Stimulated activated effector memory CD8-positive, alpha-beta T cell treated with anti-CD3 and anti-CD28 coated beads, Interleukin-12 subunit alpha, Interleukin-12 subunit beta, amount 100 ng/mL, for 72 hours (primary cell): Measurements from ENCODE around the gene IL25.
"Not testable (repeated sequence)": the region's sequence is repeated elsewhere in the genome, so short reads cannot be mapped to it uniquely, and the experiment has no call there.

Experiments used
- ATAC-seq: fragments of 150-1000 bp; cut with Tn5 transposase; 2 replicates; pipeline ENCODE4 v1.10.0; 2021
- DNase-seq, 2 donors: peaks; one replicate each; pipeline ENCODE4 v3.0.0; 2021 to 2022; ENCODE audit warnings: low spot score in 2 of 2
- H3K27ac Mint-ChIP-seq: one replicate; pipeline ENCODE4 v1.8.0; 2022; ENCODE audit warnings: mild to moderate bottlenecking, mixed read lengths
- H3K36me3 Mint-ChIP-seq: one replicate; pipeline ENCODE4 v1.8.0; 2022; ENCODE audit warnings: mild to moderate bottlenecking, mixed read lengths
- H3K4me1 Mint-ChIP-seq: one replicate; pipeline ENCODE4 v1.8.0; 2022; ENCODE audit warnings: mixed read lengths
- H3K4me3 Mint-ChIP-seq: one replicate; pipeline ENCODE4 v1.8.0; 2022; ENCODE audit warnings: mild to moderate bottlenecking, mixed read lengths
- H3K9me3 Mint-ChIP-seq: one replicate; pipeline ENCODE4 v1.8.0; 2022; ENCODE audit warnings: mixed read lengths

The IL25 gene

DNA sequence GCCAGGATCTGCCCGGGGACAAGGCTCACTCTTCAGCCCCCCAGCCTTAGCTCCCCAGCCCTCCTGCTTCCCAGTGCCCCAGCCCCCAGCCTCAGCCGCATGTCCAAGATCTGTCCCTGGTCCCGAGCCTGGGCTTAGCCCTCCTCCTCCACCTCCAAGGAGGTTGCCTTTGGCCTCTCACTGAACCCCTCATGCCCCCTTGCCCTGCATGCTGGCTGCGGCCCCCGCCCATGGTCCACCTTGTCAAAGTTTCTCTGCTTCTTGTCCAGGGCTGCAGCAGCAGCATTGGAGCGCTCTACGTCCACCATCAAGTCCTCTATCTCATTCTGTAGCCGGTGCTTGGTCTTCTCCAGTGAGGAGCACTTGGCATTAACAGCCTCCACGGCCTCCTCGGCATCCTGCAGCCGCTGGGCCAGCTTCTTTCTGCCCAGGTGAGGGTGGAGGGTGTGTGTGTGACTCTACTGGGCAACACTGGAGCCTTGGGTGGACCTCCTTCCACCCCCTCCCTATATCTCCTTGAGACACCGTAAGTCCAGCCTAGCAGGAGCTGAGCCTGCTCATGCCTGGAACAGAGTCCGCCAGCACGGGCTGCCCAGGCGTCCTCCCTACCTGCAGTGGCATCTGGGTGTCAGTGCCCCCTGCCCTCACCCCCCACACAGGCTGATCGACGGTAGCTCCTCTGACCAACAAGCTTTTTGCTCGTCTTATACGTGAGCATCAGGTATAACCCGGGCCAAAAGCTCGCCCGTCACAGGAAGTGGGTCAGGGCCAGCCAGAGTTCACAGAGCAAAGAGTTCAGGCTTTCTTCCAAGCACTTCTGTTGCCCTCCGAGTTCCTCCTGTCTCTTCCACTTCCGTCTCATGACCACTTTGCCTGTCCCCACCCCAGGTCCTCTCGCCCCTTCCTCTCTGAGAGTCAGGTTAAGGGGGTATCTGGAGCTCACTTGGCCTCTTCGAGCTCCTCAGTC lies 15.6 kb downstream of the IL25 start:
- ATAC-seq (no peak), DNase-seq (no peak)
- Mint-ChIP-seq H3K36me3 (no peaks in the 10 kb centered on the region), H3K9me3 (no peaks in the 10 kb centered on the region), H3K27ac (no peak overlapping the region), H3K4me3 (no peak overlapping the region), H3K4me1 (no peaks in the 10 kb centered on the region)

DNA sequence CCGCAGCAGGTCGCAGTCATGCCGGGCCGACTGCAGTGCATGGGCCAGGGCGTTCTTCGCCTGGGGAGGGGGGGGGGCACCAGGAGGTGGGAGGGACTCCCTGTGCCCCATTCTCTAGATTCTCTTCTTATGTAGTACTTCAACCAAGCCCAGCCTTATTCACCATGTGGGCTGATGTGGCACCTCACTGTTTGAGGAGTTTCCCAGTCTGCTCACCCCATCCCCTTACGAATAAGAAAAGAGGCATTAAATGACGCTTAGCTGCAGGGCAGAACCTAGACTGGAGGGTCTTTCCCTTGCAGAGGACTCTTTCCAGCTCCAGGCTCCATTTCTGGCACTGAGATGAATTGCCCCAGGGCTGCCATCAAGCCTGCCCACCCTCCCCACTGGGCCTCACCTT lies 16.4 kb downstream of the IL25 start:
- H3K27ac Mint-ChIP-seq, result no peak overlapping the region
- no peaks in the 10 kb centered on the region for H3K4me1 Mint-ChIP-seq
- no peaks in the 10 kb centered on the region for H3K9me3 Mint-ChIP-seq
- no peak for ATAC-seq
- H3K36me3 Mint-ChIP-seq, result no peaks in the 10 kb centered on the region
- no peak for DNase-seq
- H3K4me3 Mint-ChIP-seq, result no peak overlapping the region

DNA sequence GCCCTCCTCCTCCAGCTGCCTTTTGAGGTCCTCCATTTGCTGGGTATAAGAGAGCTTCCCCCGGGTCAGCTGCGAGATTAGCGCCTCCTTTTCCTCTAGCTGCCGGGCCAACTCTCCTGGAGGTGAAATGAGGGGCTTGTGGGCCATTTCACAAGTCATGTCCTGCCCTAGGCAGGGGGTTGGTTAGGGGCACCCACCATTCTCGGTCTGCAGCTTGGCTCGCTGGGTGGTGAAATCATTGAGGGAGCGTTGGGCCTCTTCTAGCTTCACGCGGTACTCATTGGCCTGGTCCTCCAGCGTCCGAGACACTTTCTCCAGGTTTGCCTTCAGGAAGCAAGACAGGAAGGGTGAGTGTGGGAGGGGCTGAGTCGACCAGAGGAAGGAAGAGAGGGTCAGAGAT lies 16.8 kb downstream of the IL25 start:
- no peaks in the 10 kb centered on the region for H3K36me3 Mint-ChIP-seq
- DNase-seq (no peak), ATAC-seq (no peak)
- H3K4me3 Mint-ChIP-seq, result no peak overlapping the region
- H3K27ac Mint-ChIP-seq, result no peak overlapping the region
- no peaks in the 10 kb centered on the region for H3K4me1 Mint-ChIP-seq
- no peaks in the 10 kb centered on the region for H3K9me3 Mint-ChIP-seq

DNA sequence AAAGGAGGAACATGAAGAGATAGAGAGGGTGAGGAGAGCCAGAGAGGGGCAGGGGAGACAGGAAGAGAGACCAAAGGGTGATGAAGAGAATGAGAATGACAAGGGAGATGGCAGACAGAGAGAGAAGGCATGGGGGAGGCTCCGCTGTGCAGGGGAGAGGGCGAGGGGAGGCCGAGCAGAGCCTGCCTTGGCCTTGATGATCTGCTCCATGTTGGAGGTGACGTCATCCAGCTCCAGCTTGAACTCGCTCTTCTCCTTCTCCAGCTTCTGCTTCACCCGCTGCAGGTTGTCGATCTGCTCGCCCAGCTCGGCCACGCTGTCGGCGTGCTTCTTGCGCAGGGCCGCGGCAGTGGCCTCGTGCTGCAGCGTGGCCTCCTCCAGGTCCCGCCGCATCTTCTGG lies 17.3 kb downstream of the IL25 start:
- H3K9me3 Mint-ChIP-seq, ATAC-seq, DNase-seq, H3K36me3 Mint-ChIP-seq, H3K4me3 Mint-ChIP-seq, H3K4me1 Mint-ChIP-seq, H3K27ac Mint-ChIP-seq: not testable (repeated sequence)

DNA sequence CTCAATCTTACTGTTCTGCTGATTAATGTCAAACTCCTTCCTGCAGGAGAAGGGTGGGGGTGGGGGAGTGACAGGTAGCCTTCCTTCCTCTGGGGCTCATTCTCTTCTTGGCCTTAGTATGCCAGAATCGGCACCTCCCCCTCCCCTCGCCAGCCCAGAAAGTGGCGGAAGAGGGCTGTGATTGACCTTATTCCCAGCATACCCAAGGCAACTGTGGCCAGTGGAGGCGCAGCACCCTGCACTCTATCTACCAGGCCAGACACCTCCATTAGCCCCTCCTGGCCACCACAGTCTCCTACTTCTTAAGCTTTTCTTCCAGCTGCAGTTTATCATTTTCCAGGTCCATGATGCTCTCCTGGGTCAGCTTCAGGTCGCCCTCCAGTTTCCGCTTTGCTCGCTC lies 20.0 kb downstream of the IL25 start:
- Mint-ChIP-seq H3K9me3 (no peaks in the 10 kb centered on the region), H3K4me1 (no peaks in the 10 kb centered on the region), H3K4me3 (no peak overlapping the region), H3K27ac (no peak overlapping the region), H3K36me3 (no peaks in the 10 kb centered on the region)
- no peak for ATAC-seq
- no peak for DNase-seq

DNA sequence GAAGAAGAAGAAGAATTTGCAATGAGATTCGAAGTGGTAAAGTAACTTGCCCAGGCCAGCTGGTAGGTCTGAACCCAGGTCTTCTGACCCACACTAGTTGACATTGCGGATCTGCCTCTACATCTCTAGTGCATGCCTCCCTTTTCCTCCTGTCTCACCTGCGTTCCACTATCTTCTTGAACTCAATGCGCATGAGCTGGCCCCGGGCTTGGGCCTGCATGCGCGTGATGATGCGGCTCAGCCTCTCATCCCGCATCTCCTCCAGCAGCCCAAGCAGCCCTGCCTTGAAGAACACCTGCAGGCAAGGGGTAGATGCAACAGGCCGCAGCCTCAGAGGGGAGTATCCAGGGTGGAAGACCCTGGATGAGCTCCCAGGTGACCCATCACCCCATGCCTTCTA lies 23.5 kb downstream of the IL25 start:
- Mint-ChIP-seq H3K9me3 (no peaks in the 10 kb centered on the region), H3K4me1 (no peaks in the 10 kb centered on the region), H3K36me3 (no peaks in the 10 kb centered on the region), H3K4me3 (no peak overlapping the region), H3K27ac (no peak overlapping the region)
- ATAC-seq (no peak), DNase-seq (no peak)

DNA sequence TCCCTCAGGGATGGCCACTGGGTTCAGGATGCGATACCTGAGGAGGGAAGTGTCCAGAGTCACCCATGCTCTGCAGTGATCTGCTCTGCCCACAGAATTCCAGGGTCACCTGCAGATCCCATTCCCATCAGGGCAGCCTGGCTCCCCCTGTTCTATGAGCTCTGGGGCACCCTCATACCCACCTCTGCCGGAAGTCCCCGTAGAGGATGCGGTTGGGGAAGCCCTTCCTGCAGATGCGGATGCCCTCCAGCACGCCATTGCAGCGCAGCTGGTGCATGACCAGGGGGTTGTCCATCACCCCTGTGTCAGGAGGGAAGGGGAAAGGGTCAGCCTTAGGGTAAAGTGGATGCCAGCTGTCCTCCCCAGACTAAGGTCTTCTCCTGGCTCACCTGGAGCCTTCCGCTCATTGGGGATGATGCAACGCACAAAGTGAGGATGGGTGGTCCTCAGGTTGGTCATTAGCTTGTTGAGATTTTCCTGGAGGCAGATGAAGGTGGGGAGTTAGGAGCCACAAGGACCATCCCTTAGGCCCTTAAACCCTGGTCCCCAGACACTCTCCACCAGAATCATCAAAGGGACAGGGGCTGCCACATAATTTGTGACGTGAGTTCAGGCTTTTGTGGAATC lies 24.3 kb downstream of the IL25 start:
- Mint-ChIP-seq H3K27ac (no peak overlapping the region), H3K36me3 (no peaks in the 10 kb centered on the region), H3K9me3 (no peaks in the 10 kb centered on the region), H3K4me3 (no peak overlapping the region), H3K4me1 (no peaks in the 10 kb centered on the region)
- ATAC-seq, result no peak
- DNase-seq, result no peak

DNA sequence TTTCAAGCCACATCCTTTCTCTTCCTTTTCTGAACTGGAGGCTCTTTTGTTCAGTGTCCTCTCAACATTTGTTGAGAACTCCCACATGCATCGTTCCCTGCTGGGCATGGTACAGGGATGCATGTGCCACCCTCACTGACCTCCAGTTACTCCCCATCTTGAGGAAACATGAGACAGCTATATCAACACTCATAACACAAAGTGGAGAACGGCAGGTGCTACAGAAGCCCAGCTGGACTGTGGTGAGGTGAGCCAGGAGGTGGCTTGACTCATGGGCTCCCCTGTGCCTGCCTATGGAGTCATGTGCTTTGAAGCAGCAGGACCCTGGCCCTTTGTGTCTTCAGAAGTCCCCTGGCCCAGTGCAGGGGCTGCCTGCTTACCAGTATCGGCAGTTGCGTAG lies 25.7 kb downstream of the IL25 start:
- Mint-ChIP-seq H3K4me3 (no peak overlapping the region), H3K36me3 (no peaks in the 10 kb centered on the region), H3K27ac (no peak overlapping the region), H3K9me3 (no peaks in the 10 kb centered on the region), H3K4me1 (no peaks in the 10 kb centered on the region)
- no peak for ATAC-seq
- DNase-seq, result no peak

DNA sequence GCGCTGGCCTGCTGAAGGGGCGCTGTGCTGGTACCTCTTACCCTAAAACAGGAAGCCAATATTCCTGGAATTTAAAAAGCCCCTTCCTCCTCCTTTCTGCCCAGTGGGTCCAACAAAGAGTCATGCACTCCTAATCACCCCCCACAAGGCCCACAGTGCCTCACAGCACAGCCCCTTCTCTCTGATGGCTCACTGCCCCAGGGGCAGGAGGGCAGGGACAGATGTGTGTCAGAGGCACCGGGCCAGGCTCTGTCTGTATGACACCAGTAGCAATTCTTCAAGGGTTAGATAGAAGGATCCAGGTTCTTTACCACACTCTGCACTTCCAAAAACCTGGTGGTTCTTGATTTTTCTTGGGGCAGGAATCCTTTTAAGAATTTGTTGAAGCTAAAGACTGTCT lies 26.5 kb downstream of the IL25 start:
- no peak for DNase-seq
- H3K27ac Mint-ChIP-seq, result no peak overlapping the region
- H3K4me1 Mint-ChIP-seq, result no peaks in the 10 kb centered on the region
- H3K9me3 Mint-ChIP-seq, result no peaks in the 10 kb centered on the region
- no peaks in the 10 kb centered on the region for H3K36me3 Mint-ChIP-seq
- ATAC-seq, result no peak
- H3K4me3 Mint-ChIP-seq, result no peak overlapping the region

DNA sequence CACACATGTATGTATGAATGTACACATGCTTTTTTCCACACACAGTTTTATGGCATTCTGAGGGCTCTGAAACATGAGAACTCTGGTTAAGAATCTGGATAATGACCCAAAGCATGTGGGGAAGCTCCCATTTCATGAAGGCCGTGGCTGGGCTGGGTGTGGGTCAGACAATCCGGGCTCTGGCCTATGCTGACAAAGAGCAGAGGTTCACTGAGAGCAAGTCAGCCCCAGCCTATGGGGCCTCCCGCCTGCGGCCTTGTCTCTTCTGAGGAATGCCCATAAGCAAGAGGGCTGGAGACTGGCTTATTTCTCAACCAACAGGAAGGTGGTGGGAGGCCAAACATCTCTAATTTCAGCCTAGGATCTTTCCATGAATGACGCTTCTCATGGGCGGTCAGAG lies 27.0 kb downstream of the IL25 start:
- Mint-ChIP-seq H3K4me1 (no peaks in the 10 kb centered on the region), H3K27ac (peak overlapping the region; percentile 45), H3K9me3 (no peaks in the 10 kb centered on the region), H3K36me3 (no peaks in the 10 kb centered on the region), H3K4me3 (no peak overlapping the region)
- no peak for ATAC-seq
- DNase-seq, result no peak

DNA sequence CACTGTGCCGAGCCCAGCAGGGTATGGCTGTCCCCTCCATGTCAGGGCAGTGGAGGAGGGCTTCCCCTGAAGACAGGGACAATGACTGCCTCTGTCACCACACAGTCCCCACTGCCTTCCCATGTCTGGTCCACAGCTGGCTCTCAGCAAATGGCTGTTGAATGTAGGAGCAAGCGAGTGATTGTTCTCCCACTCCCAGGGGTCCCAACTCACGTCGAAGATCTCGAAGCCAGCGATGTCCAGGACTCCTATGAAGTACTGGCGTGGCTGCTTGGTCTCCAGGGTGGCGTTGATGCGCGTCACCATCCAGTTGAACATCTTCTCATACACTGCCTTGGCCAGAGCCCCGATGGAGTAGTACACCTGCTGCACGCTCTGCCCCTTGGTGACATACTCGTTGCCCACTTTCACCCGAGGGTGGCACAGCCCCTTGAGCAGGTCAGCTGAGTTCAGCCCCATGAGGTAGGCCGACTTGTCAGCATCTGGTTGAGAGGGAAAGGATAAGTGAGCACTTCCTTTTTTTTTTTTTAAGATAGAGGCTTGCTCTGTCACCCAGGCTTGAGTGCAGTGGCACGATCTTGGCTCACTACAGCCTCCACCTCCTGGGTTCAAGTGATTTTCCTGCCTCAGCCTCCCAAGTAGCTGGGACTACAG lies 28.0 kb downstream of the IL25 start:
- not testable (repeated sequence) for ATAC-seq, H3K27ac Mint-ChIP-seq, DNase-seq, H3K4me1 Mint-ChIP-seq, H3K36me3 Mint-ChIP-seq, H3K4me3 Mint-ChIP-seq, H3K9me3 Mint-ChIP-seq

DNA sequence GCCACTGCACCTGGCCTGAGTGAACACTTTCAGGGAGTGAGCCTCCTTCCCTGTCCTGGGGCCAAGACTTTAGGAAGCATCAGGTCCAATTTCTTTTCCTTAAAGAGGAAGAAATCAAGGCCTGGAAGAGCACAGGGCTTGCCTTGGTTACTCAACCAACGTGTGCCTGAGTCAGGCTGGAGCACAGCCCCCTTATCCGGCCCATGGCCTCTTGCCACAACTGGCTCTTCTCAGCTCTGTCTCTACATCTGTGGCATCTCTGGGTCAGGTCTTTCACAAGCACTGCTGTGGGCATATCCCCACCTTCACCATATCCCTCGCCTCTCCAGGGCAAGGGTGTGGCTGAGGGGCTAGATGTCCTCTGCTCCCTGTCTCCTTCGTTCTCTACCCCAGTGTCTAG lies 28.7 kb downstream of the IL25 start:
- ATAC-seq, result no peak
- Mint-ChIP-seq H3K27ac (no peak overlapping the region), H3K36me3 (no peaks in the 10 kb centered on the region), H3K9me3 (no peaks in the 10 kb centered on the region), H3K4me1 (peaks cover 5% of the 10 kb centered on the region), H3K4me3 (no peak overlapping the region)
- no peak for DNase-seq

DNA sequence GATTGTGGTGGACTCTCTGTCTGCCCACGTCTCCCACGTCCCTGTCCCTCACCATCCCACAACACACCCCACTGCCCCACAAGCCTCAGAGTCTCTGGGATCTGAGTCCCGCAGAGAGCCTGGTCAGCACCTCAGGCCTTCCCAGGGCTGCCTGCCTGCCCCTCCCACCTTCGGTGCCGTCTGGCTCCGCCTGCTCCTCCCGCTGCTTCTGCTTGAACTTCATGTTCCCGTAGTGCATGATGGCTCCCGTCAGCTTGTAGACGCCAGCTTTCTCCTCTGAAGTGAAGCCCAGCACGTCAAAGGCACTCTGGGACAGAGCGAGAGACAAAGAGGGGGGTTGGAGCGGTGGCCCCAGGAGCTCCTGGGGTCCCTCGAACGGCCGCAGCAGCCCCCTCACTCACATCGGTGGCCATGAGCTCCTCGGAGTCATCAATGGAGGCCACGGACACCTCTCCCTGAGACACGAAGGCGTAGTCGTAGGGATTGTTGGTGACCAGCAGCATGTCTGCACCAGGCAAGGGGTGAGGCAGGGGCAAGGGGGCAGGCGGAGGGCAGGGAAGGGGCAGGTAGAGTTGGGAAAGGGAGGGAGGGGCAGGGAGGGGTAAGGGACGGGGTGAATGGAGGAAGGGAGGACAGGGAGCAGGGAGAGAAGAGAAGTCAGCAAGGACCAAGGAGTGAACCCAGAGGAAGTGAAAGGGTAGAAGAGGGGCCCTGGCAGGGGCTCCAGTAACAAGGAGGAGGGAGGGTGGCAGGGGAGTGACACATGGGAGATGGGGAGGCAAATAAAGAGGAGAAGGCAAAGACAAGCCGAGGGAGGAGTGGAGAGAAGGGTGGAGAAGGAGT lies 29.9 kb downstream of the IL25 start:
- Mint-ChIP-seq H3K36me3 (no peaks in the 10 kb centered on the region), H3K27ac (no peak overlapping the region), H3K4me3 (no peak overlapping the region), H3K9me3 (no peaks in the 10 kb centered on the region), H3K4me1 (peaks cover 5% of the 10 kb centered on the region)
- no peak for DNase-seq
- no peak for ATAC-seq

DNA sequence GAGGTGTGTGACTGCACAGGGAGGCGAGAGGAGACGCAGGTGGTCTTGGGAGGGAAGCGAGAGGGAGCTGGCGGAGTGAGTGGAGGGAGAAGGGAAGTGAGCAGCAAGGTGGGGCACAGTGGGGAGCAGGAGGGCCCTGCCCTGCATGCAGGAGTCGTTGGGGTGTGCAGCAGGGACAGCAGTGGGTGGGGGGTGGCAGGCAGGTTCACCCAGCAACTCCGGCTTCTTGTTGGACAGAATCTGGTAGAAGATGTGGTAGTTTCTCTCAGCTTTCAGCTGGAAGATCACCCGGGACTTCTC lies 30.5 kb downstream of the IL25 start:
- Mint-ChIP-seq H3K4me1 (peaks cover 5% of the 10 kb centered on the region), H3K4me3 (no peak overlapping the region), H3K27ac (no peak overlapping the region), H3K36me3 (no peaks in the 10 kb centered on the region), H3K9me3 (no peaks in the 10 kb centered on the region)
- ATAC-seq (no peak), DNase-seq (no peak)

DNA sequence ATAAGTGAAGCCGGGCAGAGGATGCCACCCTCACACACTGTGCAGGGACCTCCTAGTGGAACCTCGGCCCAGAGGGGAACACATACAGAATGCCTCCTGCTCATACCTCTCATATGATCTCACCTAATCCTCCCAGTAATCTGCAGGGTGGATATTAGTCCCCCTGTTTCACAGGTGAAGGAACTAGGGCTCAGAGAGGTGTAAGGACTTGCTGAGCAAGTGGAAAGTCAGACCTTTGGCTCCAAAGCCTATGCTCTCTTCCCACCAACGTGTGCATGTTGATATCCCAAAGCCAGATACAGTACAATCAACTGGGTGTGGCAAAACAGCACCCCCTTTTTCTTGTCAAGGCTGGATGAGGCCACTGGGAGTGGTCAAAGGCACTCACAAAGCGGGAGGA lies 31.3 kb downstream of the IL25 start:
- Mint-ChIP-seq H3K27ac (no peak overlapping the region), H3K4me3 (no peak overlapping the region), H3K36me3 (no peaks in the 10 kb centered on the region), H3K9me3 (no peaks in the 10 kb centered on the region), H3K4me1 (peaks cover 10% of the 10 kb centered on the region)
- no peak for ATAC-seq
- DNase-seq, result no peak
